NT2/D1 (cell line): ENCODE data around the gene RAB39A.

ENCODE experiments used
- SUZ12 ChIP-seq: IDR thresholded peaks from 2 replicates; pipeline ENCODE4 v1.6.1; 2011; ENCODE audit not compliant: insufficient read length, insufficient read depth; ENCODE audit errors: extremely low read depth
- YY1 ChIP-seq: IDR thresholded peaks from 2 replicates; pipeline ENCODE4 v1.6.1; 2011; ENCODE audit not compliant: insufficient read length, insufficient read depth
- ZNF274 ChIP-seq: IDR thresholded peaks from 2 replicates; pipeline ENCODE4 v1.6.1; 2011; ENCODE audit warnings: mild to moderate bottlenecking, low read depth, low read length

- TF ChIP-seq YY1, result no peak
- no peak for TF ChIP-seq SUZ12
- no peak for TF ChIP-seq ZNF274
Measured at GRCh38 chr11:107898270-107898669, 30.0 kb upstream of the RAB39A start.
